ENCODE results near the gene AGRN.
A peak's percentile ranks its signal among the peaks of the same experiment; 100 is the strongest.
"Not testable (repeated sequence)": the region's sequence is repeated elsewhere in the genome, so short reads cannot be mapped to it uniquely, and the experiment has no call there.

The AGRN gene

GRCh38 chr1:1020000-1020404, at the start of gene AGRN:
Gene AGRN, plus strand, starts transcription at chr1:1020120. Its CDS starts 53 bp downstream, at chr1:1020173.
- DNase-seq = no peak

- DNase-seq = no peak
Measured at GRCh38 chr1:970242-970972, 49.5 kb upstream of the AGRN start.

GRCh38 chr1:970973-971730, 48.8 kb upstream of the AGRN start:
- DNase-seq = no peak

GRCh38 chr1:971751-972506, 48.0 kb upstream of the AGRN start:
- DNase-seq = no peak

GRCh38 chr1:972726-973458, 47.0 kb upstream of the AGRN start:
- DNase-seq = no peak

GRCh38 chr1:973459-974292, 46.2 kb upstream of the AGRN start:
- no peak for DNase-seq

GRCh38 chr1:974293-974640, 45.7 kb upstream of the AGRN start:
- no peak for DNase-seq

GRCh38 chr1:974687-975328, 45.1 kb upstream of the AGRN start:
- no peak for DNase-seq

GRCh38 chr1:975365-975764, 44.6 kb upstream of the AGRN start:
- DNase-seq = no peak

GRCh38 chr1:975896-976683, 43.8 kb upstream of the AGRN start:
- peak; percentile 94 for DNase-seq

- not testable (repeated sequence) for DNase-seq
Measured at GRCh38 chr1:976791-977190, 43.1 kb upstream of the AGRN start.

- DNase-seq = peak; percentile 52
Measured at GRCh38 chr1:978069-978834, 41.7 kb upstream of the AGRN start.

- peak; percentile 47 for DNase-seq
Measured at GRCh38 chr1:978835-979743, 40.8 kb upstream of the AGRN start.

- peak; percentile 47 for DNase-seq
Measured at GRCh38 chr1:979744-980072, 40.2 kb upstream of the AGRN start.

- peak; percentile 57 for DNase-seq
Measured at GRCh38 chr1:980137-980571, 39.8 kb upstream of the AGRN start.

- DNase-seq = no peak
Measured at GRCh38 chr1:980602-981395, 39.1 kb upstream of the AGRN start.

GRCh38 chr1:981491-981954, 38.4 kb upstream of the AGRN start:
- DNase-seq = peak; percentile 49
